NCI-H146 treated with DMSO at 0.1 percent for 48 hours (cell line): ENCODE results near the gene COL13A1.

ENCODE experiments used
- DNase-seq: peaks from one replicate; lab custom pipeline; 2025; ENCODE audit not compliant: unreplicated experiment; lab: John Stamatoyannopoulos, UW

COL13A1 gene

GRCh38 chr10:69789164-69789576 is 12.5 kb upstream of the COL13A1 start:
- DNase-seq: no peak

DNA sequence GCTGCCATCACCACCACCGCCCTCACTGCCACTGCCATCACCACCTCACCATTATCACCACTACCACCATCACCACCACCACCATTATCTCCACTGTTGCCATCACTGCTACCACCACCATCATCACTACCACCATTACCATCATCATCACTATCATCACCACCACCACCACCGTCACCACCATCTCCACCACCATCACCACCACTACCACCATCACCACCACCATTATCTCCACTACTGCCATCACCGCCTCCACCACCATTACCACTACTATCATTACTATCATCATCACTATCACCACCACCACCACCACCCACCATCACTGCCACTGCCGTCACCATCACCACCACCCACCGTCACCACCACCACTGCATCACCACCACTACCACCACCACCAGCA is 9.9 kb upstream of the COL13A1 start:
- DNase-seq: no peak

DNA sequence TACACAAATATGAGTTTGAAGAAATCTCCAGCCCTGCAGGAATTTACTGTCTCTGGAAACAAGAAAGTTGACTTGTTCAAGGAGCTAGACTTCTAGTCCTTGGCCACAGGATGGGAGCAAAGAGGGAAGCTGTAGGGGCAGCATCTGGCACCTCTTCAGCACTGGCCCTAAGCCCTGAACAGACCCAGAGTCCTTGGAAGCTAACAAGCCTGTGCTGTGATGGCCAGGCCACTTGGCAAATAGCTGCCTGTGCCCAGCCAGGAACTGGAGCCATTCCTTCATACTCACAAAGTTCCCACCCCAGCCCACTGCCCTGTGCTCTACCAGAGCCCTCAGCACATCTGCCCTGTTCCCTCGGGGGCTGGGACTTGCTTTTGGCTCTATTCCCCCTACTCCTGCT is 9.4 kb upstream of the COL13A1 start:
- no peak for DNase-seq

DNA sequence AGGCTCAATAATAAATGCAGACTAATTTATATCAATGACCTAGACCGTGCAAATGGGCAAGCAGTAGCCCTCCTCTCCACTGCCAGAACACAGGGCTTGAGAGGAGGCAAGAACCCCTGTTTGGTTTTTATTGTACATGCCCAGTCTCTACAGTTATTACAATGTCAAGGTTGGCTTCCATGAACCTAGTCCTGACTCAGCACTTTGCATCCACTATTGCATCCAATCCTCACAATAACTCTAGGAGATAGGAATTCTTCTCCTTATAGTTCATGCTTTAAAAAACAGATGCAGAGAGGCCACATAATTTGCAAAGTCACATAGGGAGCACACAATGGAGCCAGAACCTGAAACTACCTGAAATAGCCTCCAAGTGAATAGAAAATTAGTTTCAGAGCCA is 7.0 kb upstream of the COL13A1 start:
- DNase-seq: no peak

GRCh38 chr10:69795242-69795934 is 6.3 kb upstream of the COL13A1 start:
- no peak for DNase-seq

- no peak for DNase-seq
These were observed 3.7 kb upstream of the COL13A1 start for GRCh38 chr10:69797959-69798358.

GRCh38 chr10:69800109-69800508 is 1.6 kb upstream of the COL13A1 start:
- no peak for DNase-seq

GRCh38 chr10:69800665-69801064 is 1.0 kb upstream of the COL13A1 start:
- DNase-seq: no peak

GRCh38 chr10:69801094-69801433 is 642 bp upstream of the COL13A1 start:
- no peak for DNase-seq

DNA sequence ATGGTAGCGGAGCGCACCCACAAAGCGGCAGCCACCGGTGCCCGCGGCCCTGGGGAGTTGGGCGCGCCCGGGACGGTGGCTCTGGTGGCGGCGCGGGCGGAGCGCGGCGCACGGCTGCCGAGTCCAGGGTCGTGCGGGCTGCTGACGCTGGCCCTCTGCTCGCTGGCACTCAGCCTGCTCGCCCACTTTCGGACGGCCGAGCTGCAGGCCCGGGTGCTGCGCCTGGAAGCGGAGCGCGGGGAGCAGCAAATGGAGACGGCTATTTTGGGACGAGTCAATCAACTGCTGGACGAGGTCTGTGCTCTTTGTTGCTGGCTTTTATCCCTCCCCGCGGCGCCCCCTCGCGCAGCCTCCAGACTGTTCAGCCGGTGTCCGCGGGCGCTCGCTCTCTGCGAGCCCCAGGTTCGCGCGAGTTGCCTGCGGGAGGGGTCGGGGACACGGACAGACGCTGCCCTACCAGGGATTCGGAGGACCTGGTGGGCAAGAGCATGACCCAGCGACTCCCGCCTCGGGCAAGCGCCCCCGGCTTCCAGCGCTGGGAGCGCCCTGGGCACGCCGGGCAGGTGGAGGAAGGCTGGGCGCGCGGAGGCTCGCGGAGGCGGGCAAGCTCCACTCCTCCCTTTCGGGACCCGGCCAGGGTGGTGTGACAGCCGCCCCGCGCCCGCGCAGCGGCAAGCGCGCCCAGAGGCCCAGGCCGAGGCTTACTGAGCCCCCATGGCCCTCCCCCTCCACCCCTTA is 887 bp downstream of the COL13A1 start:
- no peak for DNase-seq

DNA sequence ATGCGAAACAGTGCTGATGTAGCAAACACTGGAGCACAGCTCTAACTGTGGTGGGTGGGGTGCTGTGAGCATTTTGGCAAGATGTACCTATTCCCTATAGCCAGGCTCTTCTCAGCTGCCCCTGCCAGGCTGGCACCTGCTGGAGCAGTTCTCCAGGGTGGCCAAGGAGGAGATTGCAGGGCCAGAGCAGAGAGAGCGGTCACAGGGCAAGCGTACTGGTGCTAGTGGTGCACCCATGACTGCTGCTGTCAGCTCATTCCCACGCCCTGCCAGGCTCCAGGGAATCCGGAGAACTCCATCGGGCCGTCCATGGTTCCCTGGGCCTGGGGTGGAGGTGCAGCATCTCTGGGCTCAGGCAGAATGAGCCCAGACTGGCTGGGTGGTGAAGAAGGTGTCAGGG is 2.1 kb downstream of the COL13A1 start:
- DNase-seq: no peak

- no peak for DNase-seq
These were observed 3.1 kb downstream of the COL13A1 start for GRCh38 chr10:69804775-69805174.

DNA sequence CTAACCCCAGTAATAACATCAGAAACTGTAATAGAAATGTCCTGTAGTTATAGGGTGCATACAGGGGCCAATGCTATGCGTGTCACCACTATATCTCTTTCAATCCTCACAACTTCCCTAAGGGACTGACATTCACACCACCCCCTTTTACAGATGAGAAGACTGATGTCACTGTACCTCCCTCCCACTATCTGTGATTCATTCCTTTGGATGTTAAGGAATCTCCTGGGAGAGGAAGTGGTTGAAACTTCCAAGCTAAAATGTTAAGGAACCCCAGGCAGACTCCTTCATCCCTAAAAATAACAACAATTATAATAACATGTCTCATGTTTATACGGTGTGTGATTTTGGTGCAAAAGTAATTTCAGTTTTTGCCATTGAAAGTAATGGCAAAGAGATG is 5.4 kb downstream of the COL13A1 start:
- no peak for DNase-seq

- DNase-seq: no peak
These were observed 6.0 kb downstream of the COL13A1 start for GRCh38 chr10:69807696-69808095.

- DNase-seq: no peak
These were observed 7.6 kb downstream of the COL13A1 start for GRCh38 chr10:69809318-69809717.

GRCh38 chr10:69810097-69810496 is 8.4 kb downstream of the COL13A1 start:
- no peak for DNase-seq

GRCh38 chr10:69810675-69811397 is 9.1 kb downstream of the COL13A1 start:
- no peak for DNase-seq

DNA sequence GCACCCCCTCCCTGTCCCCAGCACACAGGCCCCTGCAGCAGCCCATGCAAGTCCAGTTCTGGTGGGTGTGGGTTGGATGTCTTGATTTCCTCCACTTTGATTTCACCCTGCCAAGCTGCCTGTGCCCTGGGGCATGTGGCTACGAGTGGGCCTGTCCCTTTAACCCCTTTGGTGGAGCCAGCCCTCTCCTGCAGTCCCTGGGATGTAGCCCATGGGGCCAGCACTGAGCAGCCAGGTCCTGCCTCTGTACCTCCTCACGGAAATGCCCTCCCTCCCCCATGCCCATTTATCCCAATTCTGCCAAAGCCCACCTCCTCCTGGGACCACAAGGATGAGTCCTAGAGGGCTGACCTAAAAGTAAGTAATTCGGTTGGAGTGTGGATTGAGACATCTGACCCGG is 11.9 kb downstream of the COL13A1 start:
- no peak for DNase-seq

DNA sequence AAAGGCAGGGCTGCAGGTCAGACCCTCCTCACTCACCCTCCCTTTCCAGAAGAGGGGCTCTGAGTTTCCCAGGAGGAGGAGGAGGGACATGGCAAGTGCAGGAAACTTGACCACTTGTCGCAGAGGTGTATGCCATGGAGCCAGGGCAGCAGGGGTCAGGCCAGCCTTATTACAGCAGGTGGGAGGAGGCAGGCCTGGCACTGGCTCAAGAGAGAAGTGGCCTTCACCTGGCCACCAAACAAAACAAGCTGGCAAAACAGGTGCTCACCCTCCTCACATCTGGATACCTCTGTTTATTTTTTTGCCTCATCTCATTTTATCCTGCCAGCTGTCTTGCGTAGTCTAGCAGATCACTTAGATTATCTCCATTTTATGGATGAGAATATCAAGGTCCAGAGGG is 12.5 kb downstream of the COL13A1 start:
- DNase-seq: no peak

- no peak for DNase-seq
These were observed 13.4 kb downstream of the COL13A1 start for GRCh38 chr10:69815104-69815503.

- DNase-seq: no peak
These were observed 14.8 kb downstream of the COL13A1 start for GRCh38 chr10:69816521-69816920.

GRCh38 chr10:69817078-69817581 is 15.4 kb downstream of the COL13A1 start:
- no peak for DNase-seq
